ENCODE data around the gene PCDHB14.
A peak's percentile ranks its signal among the peaks of the same experiment; 100 is the strongest.
"Not testable (repeated sequence)": the region's sequence is repeated elsewhere in the genome, so short reads cannot be mapped to it uniquely, and the experiment has no call there.

The PCDHB14 gene

DNA sequence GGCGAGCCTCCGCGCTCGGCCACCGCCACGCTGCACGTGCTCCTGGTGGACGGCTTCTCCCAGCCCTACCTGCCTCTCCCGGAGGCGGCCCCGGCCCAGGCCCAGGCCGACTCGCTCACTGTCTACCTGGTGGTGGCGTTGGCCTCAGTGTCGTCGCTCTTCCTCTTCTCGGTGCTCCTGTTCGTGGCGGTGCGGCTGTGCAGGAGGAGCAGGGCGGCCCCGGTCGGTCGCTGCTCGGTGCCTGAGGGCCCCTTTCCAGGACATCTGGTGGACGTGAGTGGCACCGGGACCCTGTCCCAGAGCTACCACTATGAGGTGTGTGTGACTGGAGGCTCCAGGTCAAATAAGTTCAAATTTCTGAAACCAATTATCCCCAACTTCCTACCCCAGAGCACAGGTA, 12.3 kb upstream of the PCDHB14 start:
- not testable (repeated sequence) for DNase-seq

DNA sequence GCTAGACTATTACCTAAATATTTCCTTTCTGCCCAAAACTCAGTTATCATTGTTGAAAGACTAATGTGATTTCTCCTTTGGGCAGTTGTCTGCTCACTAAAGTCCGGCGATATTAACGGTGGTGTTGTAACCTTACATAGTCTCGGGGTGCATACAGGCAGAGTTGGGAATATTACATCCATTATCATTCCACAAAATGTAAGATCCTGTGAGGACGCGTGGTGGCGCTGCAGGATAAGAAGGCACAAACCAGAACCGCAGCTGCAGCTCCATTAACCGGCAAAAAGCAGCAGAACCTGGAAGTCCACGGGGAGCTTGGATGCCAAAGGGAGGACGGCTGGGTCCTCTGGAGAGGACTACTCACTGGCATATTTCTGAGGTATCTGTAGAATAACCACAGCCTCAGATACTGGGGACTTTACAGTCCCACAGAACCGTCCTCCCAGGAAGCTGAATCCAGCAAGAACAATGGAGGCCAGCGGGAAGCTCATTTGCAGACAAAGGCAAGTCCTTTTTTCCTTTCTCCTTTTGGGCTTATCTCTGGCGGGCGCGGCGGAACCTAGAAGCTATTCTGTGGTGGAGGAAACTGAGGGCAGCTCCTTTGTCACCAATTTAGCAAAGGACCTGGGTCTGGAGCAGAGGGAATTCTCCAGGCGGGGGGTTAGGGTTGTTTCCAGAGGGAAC, 9.3 kb upstream of the PCDHB14 start, which contains the start of gene PCDHB13:
TSS of gene PCDHB13 (plus strand) at position 264 of the 684 bp plus-strand sequence. CDS start at position 469, 205 bp downstream.
- not testable (repeated sequence) for DNase-seq

DNA sequence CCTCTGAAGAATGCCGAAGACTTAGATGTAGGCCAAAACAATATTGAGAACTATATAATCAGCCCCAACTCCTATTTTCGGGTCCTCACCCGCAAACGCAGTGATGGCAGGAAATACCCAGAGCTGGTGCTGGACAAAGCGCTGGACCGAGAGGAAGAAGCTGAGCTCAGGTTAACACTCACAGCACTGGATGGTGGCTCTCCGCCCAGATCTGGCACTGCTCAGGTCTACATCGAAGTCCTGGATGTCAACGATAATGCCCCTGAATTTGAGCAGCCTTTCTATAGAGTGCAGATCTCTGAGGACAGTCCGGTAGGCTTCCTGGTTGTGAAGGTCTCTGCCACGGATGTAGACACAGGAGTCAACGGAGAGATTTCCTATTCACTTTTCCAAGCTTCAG, 8.6 kb upstream of the PCDHB14 start:
- not testable (repeated sequence) for DNase-seq

DNA sequence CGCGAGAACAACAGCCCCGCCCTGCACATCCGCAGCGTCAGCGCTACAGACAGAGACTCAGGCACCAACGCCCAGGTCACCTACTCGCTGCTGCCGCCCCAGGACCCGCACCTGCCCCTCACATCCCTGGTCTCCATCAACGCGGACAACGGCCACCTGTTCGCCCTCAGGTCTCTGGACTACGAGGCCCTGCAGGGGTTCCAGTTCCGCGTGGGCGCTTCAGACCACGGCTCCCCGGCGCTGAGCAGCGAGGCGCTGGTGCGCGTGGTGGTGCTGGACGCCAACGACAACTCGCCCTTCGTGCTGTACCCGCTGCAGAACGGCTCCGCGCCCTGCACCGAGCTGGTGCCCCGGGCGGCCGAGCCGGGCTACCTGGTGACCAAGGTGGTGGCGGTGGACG, 7.6 kb upstream of the PCDHB14 start:
- not testable (repeated sequence) for DNase-seq

DNA sequence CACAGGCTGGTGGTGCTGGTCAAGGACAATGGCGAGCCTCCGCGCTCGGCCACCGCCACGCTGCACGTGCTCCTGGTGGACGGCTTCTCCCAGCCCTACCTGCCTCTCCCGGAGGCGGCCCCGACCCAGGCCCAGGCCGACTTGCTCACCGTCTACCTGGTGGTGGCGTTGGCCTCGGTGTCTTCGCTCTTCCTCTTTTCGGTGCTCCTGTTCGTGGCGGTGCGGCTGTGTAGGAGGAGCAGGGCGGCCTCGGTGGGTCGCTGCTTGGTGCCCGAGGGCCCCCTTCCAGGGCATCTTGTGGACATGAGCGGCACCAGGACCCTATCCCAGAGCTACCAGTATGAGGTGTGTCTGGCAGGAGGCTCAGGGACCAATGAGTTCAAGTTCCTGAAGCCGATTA, 7.1 kb upstream of the PCDHB14 start:
- DNase-seq: not testable (repeated sequence)

DNA sequence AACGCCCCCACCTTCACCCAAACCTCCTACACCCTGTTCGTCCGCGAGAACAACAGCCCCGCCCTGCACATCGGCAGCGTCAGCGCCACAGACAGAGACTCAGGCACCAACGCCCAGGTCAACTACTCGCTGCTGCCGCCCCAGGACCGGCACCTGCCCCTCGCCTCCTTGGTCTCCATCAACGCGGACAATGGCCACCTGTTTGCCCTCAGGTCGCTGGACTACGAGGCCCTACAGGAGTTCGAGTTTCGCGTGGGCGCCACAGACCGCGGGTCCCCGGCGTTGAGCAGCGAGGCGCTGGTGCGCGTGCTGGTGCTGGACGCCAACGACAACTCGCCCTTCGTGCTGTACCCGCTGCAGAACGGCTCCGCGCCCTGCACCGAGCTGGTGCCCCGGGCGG, 1.7 kb downstream of the PCDHB14 start:
- DNase-seq: not testable (repeated sequence)

DNA sequence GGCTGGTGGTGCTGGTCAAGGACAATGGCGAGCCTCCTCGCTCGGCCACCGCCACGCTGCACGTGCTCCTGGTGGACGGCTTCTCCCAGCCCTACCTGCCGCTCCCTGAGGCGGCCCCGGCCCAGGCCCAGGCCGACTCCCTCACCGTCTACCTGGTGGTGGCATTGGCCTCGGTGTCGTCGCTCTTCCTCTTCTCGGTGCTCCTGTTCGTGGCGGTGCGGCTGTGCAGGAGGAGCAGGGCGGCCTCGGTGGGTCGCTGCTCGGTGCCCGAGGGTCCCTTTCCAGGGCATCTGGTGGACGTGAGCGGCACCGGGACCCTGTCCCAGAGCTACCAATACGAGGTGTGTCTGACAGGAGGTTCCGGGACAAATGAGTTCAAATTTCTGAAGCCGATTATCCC, 2.3 kb downstream of the PCDHB14 start:
- DNase-seq: not testable (repeated sequence)

DNA sequence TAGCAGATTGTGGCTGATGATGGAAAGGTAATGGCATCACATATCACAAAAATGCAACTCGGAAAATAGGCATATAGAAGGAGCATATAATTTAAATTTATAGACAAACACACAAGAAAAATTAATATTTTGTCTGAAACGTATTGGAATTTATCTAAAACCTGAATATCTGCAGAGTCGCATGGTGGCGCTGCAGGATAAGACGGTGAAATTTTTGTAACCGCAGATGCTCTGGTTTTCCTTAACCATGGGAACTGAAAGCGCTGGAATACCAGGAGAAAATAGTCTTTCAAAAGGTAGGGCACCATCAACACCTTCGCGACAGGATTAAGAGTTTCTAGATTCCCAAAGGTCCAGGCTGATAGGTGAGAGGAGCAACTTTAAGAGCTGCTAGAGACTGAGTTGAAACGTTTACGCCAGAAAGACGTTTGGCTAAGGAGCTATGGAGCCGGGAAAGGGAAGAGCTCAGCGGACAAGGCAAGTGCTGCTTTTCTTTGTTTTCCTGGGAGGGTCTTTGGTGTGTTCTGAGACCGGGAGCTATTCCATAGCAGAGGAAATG, 11.0 kb downstream of the PCDHB14 start:
- no peak for DNase-seq

DNA sequence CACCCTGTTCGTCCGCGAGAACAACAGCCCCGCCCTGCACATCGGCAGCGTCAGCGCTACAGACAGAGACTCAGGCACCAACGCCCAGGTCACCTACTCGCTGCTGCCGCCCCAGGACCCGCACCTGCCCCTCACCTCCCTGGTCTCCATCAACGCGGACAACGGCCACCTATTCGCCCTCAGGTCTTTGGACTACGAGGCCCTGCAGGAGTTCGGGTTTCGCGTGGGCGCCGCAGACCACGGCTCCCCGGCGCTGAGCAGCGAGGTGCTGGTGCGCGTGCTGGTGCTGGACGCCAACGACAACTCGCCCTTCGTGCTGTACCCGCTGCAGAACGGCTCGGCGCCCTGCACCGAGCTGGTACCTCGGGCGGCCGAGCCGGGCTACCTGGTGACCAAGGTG, 12.8 kb downstream of the PCDHB14 start:
- DNase-seq: not testable (repeated sequence)

DNA sequence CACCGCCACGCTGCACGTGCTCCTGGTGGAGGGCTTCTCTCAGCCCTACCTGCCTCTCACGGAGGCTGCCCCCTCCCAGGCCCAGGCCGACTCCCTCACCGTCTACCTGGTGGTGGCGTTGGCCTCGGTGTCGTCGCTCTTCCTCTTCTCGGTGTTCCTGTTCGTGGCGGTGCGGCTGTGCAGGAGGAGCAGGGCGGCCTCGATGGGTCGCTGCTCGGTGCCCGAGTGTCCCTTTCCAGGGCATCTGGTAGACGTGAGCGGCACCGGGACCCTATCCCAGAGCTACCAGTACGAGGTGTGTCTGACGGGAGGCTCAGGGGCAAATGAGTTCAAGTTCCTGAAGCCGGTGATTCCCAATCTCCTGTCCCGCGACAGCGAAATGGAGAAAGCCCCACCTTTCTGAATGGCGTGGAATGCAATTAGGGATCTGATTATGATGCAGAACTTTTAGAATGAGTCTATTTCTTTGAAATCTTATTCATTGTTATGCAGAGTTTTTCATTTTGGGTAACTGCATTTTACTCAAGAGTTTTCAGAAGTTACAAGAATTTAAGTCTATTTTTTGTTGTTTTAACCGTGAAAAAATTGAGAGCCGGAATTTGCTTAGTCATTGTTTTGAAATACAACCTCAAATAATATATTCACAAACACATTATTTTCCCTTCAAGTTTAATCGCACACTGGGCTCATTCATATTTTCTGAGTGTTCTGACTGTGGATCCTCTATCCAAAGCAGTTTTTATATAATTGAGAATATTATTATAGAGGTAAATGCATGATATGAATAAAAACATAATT, 13.6 kb downstream of the PCDHB14 start:
- no peak for DNase-seq

DNA sequence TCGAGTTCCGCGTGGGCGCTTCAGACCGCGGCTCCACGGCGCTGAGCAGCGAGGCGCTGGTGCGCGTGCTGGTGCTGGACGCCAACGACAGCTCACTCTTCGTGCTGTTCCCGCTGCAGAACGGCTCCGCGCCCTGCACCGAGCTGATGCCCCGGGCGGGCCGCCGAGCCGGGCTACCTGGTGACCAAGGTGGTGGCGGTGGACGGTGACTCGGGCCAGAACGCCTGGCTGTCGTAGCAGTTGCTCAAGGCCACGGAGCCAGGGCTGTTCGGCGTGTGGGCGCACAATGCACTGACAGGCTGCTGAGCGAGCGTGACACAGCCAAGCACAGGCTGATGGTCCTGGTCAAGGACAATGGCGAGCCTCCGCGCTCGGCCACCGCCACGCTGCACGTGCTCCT, 18.4 kb downstream of the PCDHB14 start:
- DNase-seq: no peak

DNA sequence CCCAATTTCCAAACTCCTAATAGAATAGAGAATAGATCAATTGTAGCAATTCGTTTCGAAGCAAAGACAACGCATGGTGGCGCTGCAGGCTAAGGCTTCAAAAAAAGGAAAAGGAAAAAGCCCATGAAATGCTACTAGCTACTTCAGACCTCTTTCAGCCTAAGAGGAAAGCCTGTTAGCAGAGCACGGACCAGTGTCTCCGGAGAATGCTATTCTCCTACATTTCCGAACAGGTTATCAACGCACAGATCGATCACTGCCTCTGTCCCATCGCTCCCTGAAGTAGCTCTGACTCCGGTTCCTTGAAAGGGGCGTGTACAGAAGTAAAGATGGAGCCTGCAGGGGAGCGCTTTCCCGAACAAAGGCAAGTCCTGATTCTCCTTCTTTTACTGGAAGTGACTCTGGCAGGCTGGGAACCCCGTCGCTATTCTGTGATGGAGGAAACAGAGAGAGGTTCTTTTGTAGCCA, 22.1 kb downstream of the PCDHB14 start, which contains the start of gene PCDHB15:
TSS of gene PCDHB15 (plus strand) at position 146 of the 468 bp plus-strand sequence. CDS start at position 330, 184 bp downstream.
- peak; percentile 0 to 17 for DNase-seq

DNA sequence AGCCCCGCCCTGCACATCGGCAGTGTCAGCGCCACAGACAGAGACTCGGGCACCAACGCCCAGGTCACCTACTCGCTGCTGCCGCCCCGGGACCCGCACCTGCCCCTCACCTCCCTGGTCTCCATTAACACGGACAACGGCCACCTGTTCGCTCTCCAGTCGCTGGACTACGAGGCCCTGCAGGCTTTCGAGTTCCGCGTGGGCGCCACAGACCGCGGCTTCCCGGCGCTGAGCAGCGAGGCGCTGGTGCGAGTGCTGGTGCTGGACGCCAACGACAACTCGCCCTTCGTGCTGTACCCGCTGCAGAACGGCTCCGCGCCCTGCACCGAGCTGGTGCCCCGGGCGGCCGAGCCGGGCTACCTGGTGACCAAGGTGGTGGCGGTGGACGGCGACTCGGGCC, 23.8 kb downstream of the PCDHB14 start:
- DNase-seq: not testable (repeated sequence)

DNA sequence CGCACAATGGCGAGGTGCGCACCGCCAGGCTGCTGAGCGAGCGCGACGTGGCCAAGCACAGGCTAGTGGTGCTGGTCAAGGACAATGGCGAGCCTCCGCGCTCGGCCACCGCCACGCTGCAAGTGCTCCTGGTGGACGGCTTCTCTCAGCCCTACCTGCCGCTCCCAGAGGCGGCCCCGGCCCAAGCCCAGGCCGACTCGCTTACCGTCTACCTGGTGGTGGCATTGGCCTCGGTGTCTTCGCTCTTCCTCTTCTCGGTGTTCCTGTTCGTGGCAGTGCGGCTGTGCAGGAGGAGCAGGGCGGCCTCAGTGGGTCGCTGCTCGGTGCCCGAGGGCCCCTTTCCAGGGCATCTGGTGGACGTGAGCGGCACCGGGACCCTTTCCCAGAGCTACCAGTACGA, 24.3 kb downstream of the PCDHB14 start:
- not testable (repeated sequence) for DNase-seq

DNA sequence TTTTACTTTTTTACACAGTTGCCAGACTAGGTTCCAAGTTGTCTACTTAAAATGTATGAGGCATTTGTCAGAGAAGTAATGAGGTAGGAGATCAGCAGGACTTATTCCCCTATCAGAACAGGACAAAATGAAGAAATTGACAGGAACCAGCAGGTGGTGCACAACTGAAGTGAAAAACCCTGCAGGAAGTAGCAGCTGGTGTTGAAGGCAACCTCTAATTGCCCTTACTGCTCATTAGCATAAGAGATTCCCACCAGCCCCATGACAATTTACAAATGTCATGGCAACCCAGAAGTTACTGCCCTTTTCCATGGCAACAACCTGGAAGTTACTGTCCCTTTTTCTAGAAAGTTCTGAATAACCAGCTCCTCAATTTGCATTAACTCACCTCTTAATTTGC, 27.4 kb downstream of the PCDHB14 start:
- no peak for DNase-seq

DNA sequence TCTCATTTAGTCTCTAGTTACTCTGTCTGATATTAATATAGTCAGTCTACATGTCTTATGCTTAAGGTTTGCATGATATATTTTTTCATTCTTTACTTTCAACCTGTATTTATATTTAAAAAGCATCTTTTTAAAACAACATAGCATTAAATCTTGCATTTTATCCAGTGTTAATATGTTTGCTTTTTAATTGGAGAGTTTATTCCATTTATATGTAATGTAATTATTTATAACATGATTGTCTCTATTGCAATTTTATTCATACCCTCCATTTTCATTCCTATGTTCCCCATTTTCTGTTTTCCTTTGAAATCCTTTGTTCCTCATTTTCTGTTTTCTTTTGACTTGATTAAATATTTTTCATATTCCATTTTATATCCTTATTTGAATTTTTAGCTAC, 35.3 kb downstream of the PCDHB14 start:
- no peak for DNase-seq

DNA sequence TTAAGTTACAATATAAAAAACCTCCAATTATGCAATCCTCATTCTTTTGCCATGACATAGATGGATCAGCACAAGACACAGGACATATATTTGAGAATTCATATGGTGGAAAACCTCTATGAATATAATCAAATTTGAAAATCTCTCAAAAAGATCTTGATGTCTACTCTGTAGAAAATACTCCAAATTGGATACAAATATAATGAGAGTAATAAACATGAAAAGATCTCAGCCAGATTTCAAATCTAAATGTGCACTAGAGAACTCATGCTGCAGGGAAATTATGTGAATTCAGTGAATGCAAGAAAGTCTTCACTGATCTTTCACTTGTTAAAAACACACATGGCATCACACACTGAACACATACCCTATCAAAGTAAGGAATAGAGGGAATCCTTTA, 35.8 kb downstream of the PCDHB14 start:
- DNase-seq: no peak

DNA sequence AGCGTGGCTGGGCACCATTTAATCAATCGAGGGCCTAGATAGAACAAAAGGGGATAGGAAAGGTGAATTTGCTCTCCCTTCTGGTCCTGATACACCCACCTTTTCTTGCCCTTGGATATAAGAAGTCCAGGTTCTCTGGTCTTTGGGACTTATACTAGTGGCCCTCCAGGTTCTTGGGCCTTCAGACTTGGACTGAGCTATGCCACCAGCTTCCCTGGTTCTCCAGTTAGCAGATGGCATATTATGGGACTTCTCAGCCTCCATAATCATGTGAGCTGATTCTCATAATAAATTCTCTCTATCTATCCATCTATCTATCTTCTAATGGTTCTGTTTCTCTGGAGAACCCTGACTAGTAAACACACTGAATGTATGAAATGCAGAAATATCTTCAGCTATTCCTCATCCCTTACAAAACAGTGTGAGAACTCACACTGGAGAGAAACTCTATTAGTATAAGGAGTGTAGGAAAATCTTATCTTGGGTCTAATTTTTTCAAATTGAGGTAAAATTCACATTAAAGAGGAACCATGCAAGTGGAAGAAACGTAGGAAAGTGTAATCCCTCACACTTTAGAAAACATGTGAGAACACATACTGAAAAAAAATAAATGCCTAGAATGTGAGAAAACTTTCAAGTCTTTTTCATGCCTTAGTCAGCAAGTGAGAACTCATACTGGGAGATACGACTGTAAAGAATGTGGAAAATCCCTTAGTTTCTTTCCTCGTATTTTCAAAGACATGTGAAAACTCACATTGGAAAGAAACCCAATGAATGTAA, 37.5 kb downstream of the PCDHB14 start:
- no peak for DNase-seq

DNA sequence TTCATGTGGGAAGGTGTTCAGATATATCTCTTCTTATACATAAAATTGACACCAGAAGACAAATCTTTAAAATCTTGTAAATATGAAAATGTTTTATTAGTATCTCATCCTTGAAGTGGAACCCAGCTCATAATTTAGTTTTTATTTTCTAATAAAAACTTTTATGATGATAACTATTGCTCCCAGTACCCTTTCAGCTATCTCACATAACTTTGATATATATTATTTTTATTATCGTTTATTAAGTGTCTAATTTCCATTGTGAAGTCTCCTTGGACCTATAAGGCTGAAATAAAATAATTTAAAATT, 38.0 kb downstream of the PCDHB14 start:
- no peak for DNase-seq

DNA sequence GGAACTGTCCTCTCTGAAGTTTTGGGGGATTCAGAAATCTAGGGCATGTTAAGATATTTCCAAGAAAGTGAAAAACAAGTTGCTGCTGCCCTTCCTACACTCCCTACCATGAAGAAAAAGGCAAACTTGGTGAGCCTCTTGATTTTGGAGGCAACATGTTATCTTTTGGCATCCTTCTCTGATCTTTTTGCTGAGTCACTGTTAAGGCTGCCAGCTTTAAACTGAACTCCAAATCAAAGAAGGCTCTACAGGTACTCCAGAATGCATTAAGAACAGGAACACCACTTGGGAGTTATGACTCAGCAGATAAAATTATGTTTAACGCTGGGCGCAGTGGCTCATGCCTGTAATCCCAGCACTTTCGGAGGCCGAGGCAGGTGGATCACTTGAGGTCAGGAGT, 46.1 kb downstream of the PCDHB14 start:
- no peak for DNase-seq

DNA sequence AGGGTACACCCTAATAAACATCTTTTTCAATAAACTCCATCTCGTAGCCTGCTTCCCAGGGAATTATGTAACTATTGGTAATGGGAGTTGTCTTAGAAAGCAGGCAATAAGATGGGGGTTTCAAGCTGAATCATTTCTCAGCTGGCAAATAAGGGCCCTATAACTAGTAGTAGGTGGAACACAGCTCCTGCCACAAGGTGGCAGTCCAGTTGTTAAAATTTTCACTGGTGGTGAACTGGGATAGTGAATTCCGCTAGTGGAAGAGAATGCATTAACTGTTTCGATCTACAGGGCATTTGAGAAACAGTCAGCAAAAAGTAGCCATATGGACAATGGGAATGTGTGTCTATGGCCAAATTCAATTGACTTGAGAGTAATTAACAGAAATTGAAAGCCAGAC, 49.8 kb downstream of the PCDHB14 start:
- no peak for DNase-seq
